Lower leg skin (tissue), 3 donors: ENCODE results near the gene TTC13.

Experiments
- CTCF ChIP-seq, 3 donors: fragments of 450-650 bp; IDR thresholded peaks; one replicate each; pipeline ENCODE4 v1.5.1; 2016; ENCODE audit warnings: antibody characterized with exemption in 3 of 3, mild to moderate bottlenecking in 3 of 3, moderate library complexity in 2 of 3
- POLR2A ChIP-seq, 2 donors: fragments of 450-650 bp; IDR thresholded peaks; one replicate each; pipeline ENCODE4 v1.6.1; 2016 to 2017; ENCODE audit warnings: antibody characterized with exemption in 2 of 2, mild to moderate bottlenecking in 1 of 2, moderate library complexity in 1 of 2

- TF ChIP-seq POLR2A (IDR thresholded peaks at IDR 0.05) (no peak), CTCF (IDR thresholded peaks at IDR 0.05) (no peak)
Observed at GRCh38 chr1:230906226-230906625, 72.4 kb downstream of the TTC13 start.
